ENCODE measurements around the gene ARHGAP1. TPM values are rescaled to one million over a fixed set of nuclear protein-coding genes. Genes with fewer than 3 reads are reported as not detected.

Gene ARHGAP1
- total RNA-seq, 6 experiments from 2014 or later = 26.5 to 46.2 (median 30.9) TPM

- ATAC-seq (no peak), DNase-seq (peak in 2 of 3 donors; percentile 37 to 65)
- WGBS (ENCODE audit: insufficient coverage, low coverage, low lambda C conversion rate, missing lambda C conversion rate) = 72% methylated on average over 15 of the region's 15 CpGs
- Histone ChIP-seq H3K27ac (peak overlapping the region in 2 of 3 donors; percentile 74 to 93), H3K9me3 (no peaks in the 10 kb centered on the region), H3K36me3 (peaks cover 3 to 56% (median 28%) of the 10 kb centered on the region in 4 donors), H3K4me1 (peaks cover 2 to 31% (median 17%) of the 10 kb centered on the region in 4 donors), H3K4me3 (no peak overlapping the region), H3K27me3 (no peaks in the 10 kb centered on the region)
- no peak for TF ChIP-seq POLR2A (IDR thresholded peaks at IDR 0.05)
- intact Hi-C loops (cut with DNase I) = no loop called here
Observed at GRCh38 chr11:46676436-46677158, 23.8 kb downstream of the ARHGAP1 start.

GRCh38 chr11:46675949-46676348 is 24.5 kb downstream of the ARHGAP1 start:
- ATAC-seq = no peak
- WGBS (ENCODE audit: insufficient coverage, low coverage, low lambda C conversion rate, missing lambda C conversion rate) = 90% methylated on average over 2 of the region's 7 CpGs
- peak overlapping the region; percentile 74 to 93 (median 87) for H3K27ac ChIP-seq
- DNase-seq = peak in 1 of 3 donors; percentile 44
- H3K4me3 ChIP-seq = no peak overlapping the region
- H3K27me3 ChIP-seq = no peaks in the 10 kb centered on the region
- no peak for TF ChIP-seq POLR2A (IDR thresholded peaks at IDR 0.05)
- no peak for TF ChIP-seq CTCF (IDR thresholded peaks at IDR 0.05)
- intact Hi-C loops (cut with DNase I) = no loop called here
- no peaks in the 10 kb centered on the region for H3K9me3 ChIP-seq
- H3K4me1 ChIP-seq = peaks cover 2 to 31% (median 17%) of the 10 kb centered on the region in 4 donors
- H3K36me3 ChIP-seq = peaks cover 3 to 55% (median 28%) of the 10 kb centered on the region in 4 donors

GRCh38 chr11:46675288-46675851 is 25.0 kb downstream of the ARHGAP1 start:
- H3K36me3 ChIP-seq = peaks cover 3 to 55% (median 26%) of the 10 kb centered on the region in 4 donors
- no peaks in the 10 kb centered on the region for H3K27me3 ChIP-seq
- peaks cover 2 to 31% (median 17%) of the 10 kb centered on the region in 4 donors for H3K4me1 ChIP-seq
- H3K9me3 ChIP-seq = no peaks in the 10 kb centered on the region
- TF ChIP-seq CTCF (IDR thresholded peaks at IDR 0.05) (peak in 1 of 4 donors; percentile 13), POLR2A (IDR thresholded peaks at IDR 0.05) (no peak)
- ATAC-seq = peak; percentile 72 to 83 (median 80)
- WGBS (ENCODE audit: insufficient coverage, low coverage, low lambda C conversion rate, missing lambda C conversion rate) = 21% methylated on average over 3 of the region's 4 CpGs
- DNase-seq = peak; percentile 55 to 81 (median 72)
- H3K27ac ChIP-seq = peak overlapping the region; percentile 74 to 93 (median 87)
- intact Hi-C loops (cut with DNase I) = no loop called here
- no peak overlapping the region for H3K4me3 ChIP-seq

GRCh38 chr11:46674463-46675287 is 25.7 kb downstream of the ARHGAP1 start:
- no peak overlapping the region for H3K4me3 ChIP-seq
- 53% methylated on average over 4 of the region's 12 CpGs for WGBS (ENCODE audit: insufficient coverage, low coverage, low lambda C conversion rate, missing lambda C conversion rate)
- intact Hi-C loops (cut with DNase I) = no loop called here
- peak overlapping the region; percentile 74 to 93 (median 87) for H3K27ac ChIP-seq
- no peaks in the 10 kb centered on the region for H3K9me3 ChIP-seq
- DNase-seq (peak in 1 of 3 donors; percentile 10), ATAC-seq (peak in 2 of 4 donors; percentile 1 to 12)
- H3K27me3 ChIP-seq = no peaks in the 10 kb centered on the region
- no peak for TF ChIP-seq CTCF (IDR thresholded peaks at IDR 0.05)
- peak; percentile 26 for TF ChIP-seq POLR2A (IDR thresholded peaks at IDR 0.05)
- H3K36me3 ChIP-seq = peaks cover 3 to 54% (median 22%) of the 10 kb centered on the region in 4 donors
- H3K4me1 ChIP-seq = peaks cover 2 to 31% (median 17%) of the 10 kb centered on the region in 4 donors

Data from right lobe of liver (tissue), 6 donors.